ENCODE measurements around the gene ANK3. TPM values are rescaled to one million over a fixed set of nuclear protein-coding genes. Genes with fewer than 3 reads are reported as not detected.

The ANK3 gene
- total and polyA plus RNA-seq, 7 donors = 10.8 to 86.7 (median 42.5) TPM

DNA sequence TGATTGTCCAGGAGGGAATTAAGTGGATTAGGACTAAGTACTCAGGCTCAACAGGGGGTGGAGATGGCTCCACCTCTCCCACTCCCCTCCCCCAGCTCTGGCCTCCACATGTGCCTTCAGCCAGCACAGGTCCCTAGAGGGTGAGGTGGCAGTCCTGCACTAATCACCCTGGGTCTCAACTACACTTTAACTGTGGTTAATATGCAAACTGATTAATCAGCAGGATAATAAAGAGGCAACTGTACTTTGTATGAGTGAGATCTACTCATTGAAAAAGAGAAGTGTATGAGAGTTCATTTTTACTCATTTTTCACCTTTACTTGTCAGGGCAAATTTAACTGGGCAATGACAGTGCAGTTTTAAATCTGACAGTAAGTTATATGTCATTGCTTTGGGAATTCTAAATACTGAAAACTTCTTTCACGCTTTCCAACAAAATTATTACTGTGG, 259.5 kb downstream of the ANK3 start:
- no peaks in the 10 kb centered on the region for H3K9me3 ChIP-seq
- 67 to 91% methylated on average over 1 of the region's 1 CpG for WGBS, 2 donors
- no peak for DNase-seq
- intact Hi-C loops (cut with DNase I) = no loop called here
- H3K4me1 ChIP-seq = peaks cover 0 to 7% (median 2%) of the 10 kb centered on the region in 4 donors
- no peaks in the 10 kb centered on the region for H3K27me3 ChIP-seq
- no peaks in the 10 kb centered on the region for H3K36me3 ChIP-seq
- H3K4me3 ChIP-seq = no peak overlapping the region
- no peak overlapping the region for H3K27ac ChIP-seq
- no peak for TF ChIP-seq POLR2A (IDR thresholded peaks at IDR 0.05)

DNA sequence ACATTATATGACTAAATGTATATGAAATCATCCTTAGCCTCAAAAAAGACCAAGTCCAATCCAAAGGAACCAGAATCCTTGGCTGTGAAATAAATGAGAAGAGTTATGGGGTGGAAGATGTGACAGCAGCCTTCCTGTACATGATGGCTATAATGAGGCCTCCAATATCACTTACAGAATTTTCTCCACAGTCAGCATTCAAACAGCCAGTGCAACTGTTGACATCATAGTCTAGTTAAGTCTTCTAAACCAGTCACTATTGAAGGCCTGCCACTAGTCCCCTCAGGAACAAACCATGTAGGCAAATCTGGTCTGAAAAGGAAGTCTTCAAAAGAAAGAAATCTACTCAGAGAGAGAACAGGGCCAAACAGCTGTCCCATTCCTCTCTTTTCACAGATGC, 263.8 kb downstream of the ANK3 start:
- H3K27ac ChIP-seq = no peak overlapping the region
- H3K27me3 ChIP-seq = no peaks in the 10 kb centered on the region
- H3K4me3 ChIP-seq = no peak overlapping the region
- peaks cover 0 to 13% (median 7%) of the 10 kb centered on the region in 4 donors for H3K4me1 ChIP-seq
- no peaks in the 10 kb centered on the region for H3K36me3 ChIP-seq
- intact Hi-C loops (cut with DNase I) = no loop called here
- no peaks in the 10 kb centered on the region for H3K9me3 ChIP-seq
- TF ChIP-seq, protein P1, sequence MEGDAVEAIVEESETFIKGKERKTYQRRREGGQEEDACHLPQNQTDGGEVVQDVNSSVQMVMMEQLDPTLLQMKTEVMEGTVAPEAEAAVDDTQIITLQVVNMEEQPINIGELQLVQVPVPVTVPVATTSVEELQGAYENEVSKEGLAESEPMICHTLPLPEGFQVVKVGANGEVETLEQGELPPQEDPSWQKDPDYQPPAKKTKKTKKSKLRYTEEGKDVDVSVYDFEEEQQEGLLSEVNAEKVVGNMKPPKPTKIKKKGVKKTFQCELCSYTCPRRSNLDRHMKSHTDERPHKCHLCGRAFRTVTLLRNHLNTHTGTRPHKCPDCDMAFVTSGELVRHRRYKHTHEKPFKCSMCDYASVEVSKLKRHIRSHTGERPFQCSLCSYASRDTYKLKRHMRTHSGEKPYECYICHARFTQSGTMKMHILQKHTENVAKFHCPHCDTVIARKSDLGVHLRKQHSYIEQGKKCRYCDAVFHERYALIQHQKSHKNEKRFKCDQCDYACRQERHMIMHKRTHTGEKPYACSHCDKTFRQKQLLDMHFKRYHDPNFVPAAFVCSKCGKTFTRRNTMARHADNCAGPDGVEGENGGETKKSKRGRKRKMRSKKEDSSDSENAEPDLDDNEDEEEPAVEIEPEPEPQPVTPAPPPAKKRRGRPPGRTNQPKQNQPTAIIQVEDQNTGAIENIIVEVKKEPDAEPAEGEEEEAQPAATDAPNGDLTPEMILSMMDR (IDR thresholded peaks at IDR 0.05) = no peak
- TF ChIP-seq POLR2A (IDR thresholded peaks at IDR 0.05) (no peak), EP300 (IDR thresholded peaks at IDR 0.05) (no peak), POLR2AphosphoS5 (IDR thresholded peaks at IDR 0.05) (no peak)
- DNase-seq = no peak

DNA sequence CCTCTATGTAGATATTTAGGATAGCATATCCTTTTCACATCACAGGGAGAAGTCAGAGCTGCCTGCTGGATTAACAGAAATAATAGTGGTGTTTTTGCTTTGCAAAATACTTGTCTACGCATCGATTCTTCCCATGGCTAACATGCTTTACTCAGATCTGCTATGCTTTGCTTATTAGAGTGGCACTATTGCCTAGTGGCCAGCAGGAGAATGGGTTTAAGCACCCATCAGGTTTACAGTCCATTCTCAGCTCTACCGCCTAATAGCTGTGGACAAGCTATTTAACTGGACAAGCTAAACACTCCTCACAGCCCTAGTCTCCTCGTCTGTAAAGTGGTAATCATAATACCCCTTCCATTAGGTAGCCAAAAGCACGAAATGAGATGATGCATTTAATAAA, 265.1 kb downstream of the ANK3 start:
- no peak overlapping the region for H3K27ac ChIP-seq
- no peak for TF ChIP-seq EP300 (IDR thresholded peaks at IDR 0.05)
- no peak for TF ChIP-seq POLR2AphosphoS5 (IDR thresholded peaks at IDR 0.05)
- TF ChIP-seq, protein P1 (IDR thresholded peaks at IDR 0.05) = no peak
- no peak for TF ChIP-seq POLR2A (IDR thresholded peaks at IDR 0.05)
- peaks cover 0 to 13% (median 7%) of the 10 kb centered on the region in 4 donors for H3K4me1 ChIP-seq
- WGBS, 2 donors = 95% methylated on average over 5 of the region's 5 CpGs
- DNase-seq = no peak
- H3K27me3 ChIP-seq = no peaks in the 10 kb centered on the region
- H3K36me3 ChIP-seq = no peaks in the 10 kb centered on the region
- H3K4me3 ChIP-seq = no peak overlapping the region
- no peaks in the 10 kb centered on the region for H3K9me3 ChIP-seq
- intact Hi-C loops (cut with DNase I) = no loop called here

DNA sequence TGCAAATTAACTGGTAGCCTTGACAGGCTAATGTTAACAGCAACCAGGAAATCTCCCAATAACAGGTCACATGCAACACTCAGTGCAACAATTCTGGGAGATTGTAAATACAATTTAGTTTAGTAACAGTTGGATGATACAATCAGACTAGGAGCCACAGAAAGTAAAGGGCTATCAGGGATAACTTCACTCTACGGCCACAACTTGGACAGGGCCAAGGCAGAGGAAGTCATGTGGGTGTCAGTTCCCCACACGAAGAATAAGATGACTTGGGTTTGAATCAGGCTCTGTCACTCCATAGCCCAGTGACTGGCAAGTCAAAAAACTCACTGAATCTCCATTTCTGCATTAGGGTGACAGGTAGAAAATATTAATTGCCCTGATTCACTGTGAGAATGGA, 266.0 kb downstream of the ANK3 start:
- H3K27ac ChIP-seq = peak overlapping the region in 3 of 4 donors; percentile 25 to 50 (median 43)
- TF ChIP-seq, protein P1 (IDR thresholded peaks at IDR 0.05) = no peak
- TF ChIP-seq EP300 (IDR thresholded peaks at IDR 0.05) = no peak
- no peak for TF ChIP-seq POLR2A (IDR thresholded peaks at IDR 0.05)
- TF ChIP-seq POLR2AphosphoS5 (IDR thresholded peaks at IDR 0.05) = no peak
- H3K4me1 ChIP-seq = peaks cover 0 to 13% (median 7%) of the 10 kb centered on the region in 4 donors
- DNase-seq = no peak
- no peaks in the 10 kb centered on the region for H3K9me3 ChIP-seq
- H3K36me3 ChIP-seq = no peaks in the 10 kb centered on the region
- intact Hi-C loops (cut with DNase I) = no loop called here
- 73 to 81% methylated on average over 2 of the region's 2 CpGs for WGBS, 2 donors
- no peaks in the 10 kb centered on the region for H3K27me3 ChIP-seq
- H3K4me3 ChIP-seq = no peak overlapping the region

DNA sequence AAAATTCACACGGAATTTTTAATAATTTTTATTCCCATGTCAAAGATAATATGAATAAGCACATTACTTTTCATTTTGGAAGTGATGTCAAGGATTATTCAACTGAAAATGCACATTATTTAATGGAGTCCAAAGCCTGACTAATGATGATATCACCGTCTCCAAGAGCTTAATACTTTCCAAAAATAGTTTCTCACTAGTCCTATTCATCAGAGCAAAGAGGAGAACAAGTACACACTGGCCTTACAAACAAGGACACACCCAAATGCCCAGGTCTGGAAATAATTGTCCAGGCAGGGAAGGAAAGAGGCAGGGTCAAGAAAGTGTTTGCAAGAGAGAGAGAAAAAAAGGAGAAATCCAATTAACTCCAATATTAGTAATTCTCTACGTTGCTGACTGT, 266.5 kb downstream of the ANK3 start:
- Histone ChIP-seq H3K4me1 (peaks cover 0 to 13% (median 6%) of the 10 kb centered on the region in 4 donors), H3K9me3 (no peaks in the 10 kb centered on the region), H3K4me3 (no peak overlapping the region), H3K27ac (peak overlapping the region; percentile 3 to 50 (median 38)), H3K36me3 (no peaks in the 10 kb centered on the region), H3K27me3 (no peaks in the 10 kb centered on the region)
- WGBS, 2 donors = 68 to 78% methylated on average over 3 of the region's 3 CpGs
- no peak for DNase-seq
- no peak for TF ChIP-seq POLR2A (IDR thresholded peaks at IDR 0.05)
- TF ChIP-seq, protein P1 (IDR thresholded peaks at IDR 0.05) = no peak
- no peak for TF ChIP-seq EP300 (IDR thresholded peaks at IDR 0.05)
- TF ChIP-seq POLR2AphosphoS5 (IDR thresholded peaks at IDR 0.05) = no peak
- intact Hi-C loops (cut with DNase I) = no loop called here

Data from sigmoid colon (tissue), 7 donors.